Upper lobe of right lung (tissue), 1 donor: ENCODE results near the gene DNAJC1. TPM values are rescaled to one million over a fixed set of nuclear protein-coding genes. Genes with fewer than 3 reads are reported as not detected.
"Not testable (repeated sequence)": the region's sequence is repeated elsewhere in the genome, so short reads cannot be mapped to it uniquely, and the experiment has no call there.

ENCODE experiments used
- ATAC-seq: fragments of 200-7000 bp; cut with Tn5 transposase; one replicate; pipeline ENCODE4 v1.9.1; 2020; ENCODE audit warnings: mild to moderate bottlenecking, moderate library complexity
- DNase-seq: peaks from one replicate; pipeline ENCODE4 v3.0.0-alpha.2; 2020
- H3K27ac ChIP-seq: fragments of 200-600 bp; one replicate; pipeline ENCODE4 v1.8.0; 2022
- H3K27me3 ChIP-seq: fragments of 200-600 bp; one replicate; pipeline ENCODE4 v1.8.0; 2022; ENCODE audit warnings: mild to moderate bottlenecking
- H3K36me3 ChIP-seq: fragments of 200-600 bp; one replicate; pipeline ENCODE4 v1.8.0; 2022
- H3K4me1 ChIP-seq: fragments of 200-600 bp; one replicate; pipeline ENCODE4 v1.8.0; 2022
- H3K4me3 ChIP-seq: fragments of 200-600 bp; one replicate; pipeline ENCODE4 v1.8.0; 2022; ENCODE audit warnings: mild to moderate bottlenecking
- H3K9me3 ChIP-seq: fragments of 200-600 bp; one replicate; pipeline ENCODE4 v1.8.0; 2022
- CTCF ChIP-seq: fragments of 200-600 bp; IDR thresholded peaks from one replicate; pipeline ENCODE4 v1.8.0; 2022; ENCODE audit warnings: antibody characterized with exemption
- intact Hi-C: fragments of 100-400 bp; cut with DNase I; formaldehyde crosslinking; loops from one replicate; pipeline ENCODE4 v1.11.0; 2022
- total RNA-seq: library from RNA; stranded (reverse); fragmentation: NEBNext Ultra II Directional; extraction: Animal tissue kit (Norgen Biotek cat#: 25700); gene quantifications from one replicate; pipeline ENCODE4 v1.2.1, GENCODE V29; 2021
- donor health status: DM: no; HTN: yes; CAD: no; lungs with severe emphysema.

DNAJC1 gene
- total RNA-seq, 1 donor from 2014 or later, result 32.7 TPM

DNA sequence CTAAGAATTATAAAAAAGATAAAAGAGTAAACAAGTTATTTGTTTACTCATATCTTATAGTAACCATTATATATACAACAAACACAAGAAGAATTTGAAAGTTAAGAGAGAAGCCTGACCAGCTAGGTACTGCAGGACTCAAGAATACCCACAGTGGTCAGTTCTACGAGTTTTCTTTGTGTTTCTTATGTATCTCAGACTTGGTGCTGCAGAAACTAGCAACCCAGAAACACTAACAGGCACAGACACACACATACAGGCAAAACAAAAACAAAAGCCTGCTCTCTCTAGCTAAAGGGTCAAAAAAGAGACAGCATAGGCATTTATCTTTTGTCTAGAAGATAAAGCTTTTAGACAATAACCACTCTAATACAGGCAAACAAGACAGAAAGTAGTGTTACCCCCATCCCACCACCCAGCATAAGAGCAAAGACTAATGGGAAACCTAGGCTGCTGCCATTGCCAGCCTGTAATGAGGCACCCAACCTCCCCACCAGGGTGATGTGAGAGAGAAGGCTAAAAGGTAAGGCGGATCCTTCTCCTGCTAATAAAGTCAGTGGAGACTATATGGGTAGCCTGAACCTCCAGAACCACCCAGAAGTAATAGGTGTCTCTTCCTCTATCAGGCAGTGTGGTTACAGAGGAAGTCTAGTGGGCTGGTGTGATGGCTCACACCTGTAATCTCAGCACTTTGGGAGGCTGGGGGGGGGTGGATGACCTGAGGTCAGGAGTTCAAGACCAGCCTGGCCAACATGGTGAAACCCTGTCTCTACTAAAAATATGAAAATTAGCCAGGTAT lies 113.9 kb downstream of the DNAJC1 start:
- Histone ChIP-seq H3K9me3 (peaks cover 14% of the 10 kb centered on the region), H3K4me1 (no peaks in the 10 kb centered on the region), H3K27me3 (no peaks in the 10 kb centered on the region), H3K4me3 (no peak overlapping the region), H3K27ac (no peak overlapping the region), H3K36me3 (no peaks in the 10 kb centered on the region)
- intact Hi-C loops, result no loop called here
- no peak for TF ChIP-seq CTCF
- DNase-seq (no peak), ATAC-seq (no peak)

DNA sequence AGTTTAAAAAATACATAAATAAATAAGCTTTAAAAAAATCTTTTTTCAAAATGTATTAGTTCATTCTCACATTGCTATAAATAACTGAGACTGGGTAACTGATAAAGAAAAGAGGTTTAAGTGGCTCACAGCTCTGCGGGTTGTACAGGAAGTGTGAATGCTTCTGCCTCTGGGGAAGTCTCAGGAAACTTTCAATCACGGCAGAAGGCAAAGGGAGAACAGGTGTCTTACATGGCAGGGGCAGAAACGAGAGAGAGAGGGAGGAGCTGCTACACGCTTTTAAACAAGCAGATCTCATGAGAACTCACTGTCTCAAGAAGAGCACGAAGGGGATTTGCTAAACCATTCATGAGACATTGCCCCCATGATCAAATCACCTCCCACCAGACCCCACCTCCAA lies 114.6 kb downstream of the DNAJC1 start:
- Histone ChIP-seq H3K9me3 (peaks cover 14% of the 10 kb centered on the region), H3K36me3 (no peaks in the 10 kb centered on the region), H3K4me1 (no peaks in the 10 kb centered on the region), H3K27me3 (no peaks in the 10 kb centered on the region), H3K27ac (no peak overlapping the region), H3K4me3 (no peak overlapping the region)
- TF ChIP-seq CTCF, result no peak
- DNase-seq (no peak), ATAC-seq (no peak)
- intact Hi-C loops, result no loop called here

- DNase-seq (no peak), ATAC-seq (no peak)
- Histone ChIP-seq H3K27me3 (no peaks in the 10 kb centered on the region), H3K36me3 (peaks cover 11% of the 10 kb centered on the region), H3K4me3 (no peak overlapping the region), H3K9me3 (peaks cover 7% of the 10 kb centered on the region), H3K27ac (no peak overlapping the region), H3K4me1 (no peaks in the 10 kb centered on the region)
- intact Hi-C loops, result no loop called here
- TF ChIP-seq CTCF, result no peak
Observed at GRCh38 chr10:21885940-21886339, 117.6 kb downstream of the DNAJC1 start.

- no peaks in the 10 kb centered on the region for H3K27me3 ChIP-seq
- H3K4me1 ChIP-seq, result no peaks in the 10 kb centered on the region
- intact Hi-C loops, result no loop called here
- peaks cover 11% of the 10 kb centered on the region for H3K9me3 ChIP-seq
- DNase-seq (no peak), ATAC-seq (no peak)
- H3K4me3 ChIP-seq, result no peak overlapping the region
- no peak overlapping the region for H3K27ac ChIP-seq
- TF ChIP-seq CTCF, result no peak
- H3K36me3 ChIP-seq, result no peaks in the 10 kb centered on the region
Observed at GRCh38 chr10:21873198-21873597, 130.3 kb downstream of the DNAJC1 start.

DNA sequence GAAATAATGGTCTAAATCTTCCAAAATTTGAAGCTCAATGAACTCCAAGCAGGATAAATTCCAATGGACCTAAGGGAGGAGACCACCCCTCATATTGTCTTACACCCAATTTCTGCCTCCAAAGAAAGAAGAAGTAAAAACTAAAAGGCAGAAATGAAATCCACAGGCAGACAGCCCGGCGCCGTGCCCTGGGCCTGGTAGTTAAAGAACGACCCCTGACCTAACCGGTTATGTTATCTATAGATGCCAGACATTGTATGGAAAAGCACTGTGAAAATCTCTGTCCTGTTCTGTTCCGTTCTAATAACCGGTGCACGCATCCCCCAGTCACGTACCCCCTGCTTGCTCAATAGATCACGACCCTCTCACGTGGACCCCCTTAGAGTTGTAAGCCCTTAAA lies 130.8 kb downstream of the DNAJC1 start:
- H3K4me3 ChIP-seq, intact Hi-C loops, H3K27me3 ChIP-seq, ATAC-seq, H3K36me3 ChIP-seq, H3K4me1 ChIP-seq, DNase-seq, H3K27ac ChIP-seq: not testable (repeated sequence)
- H3K9me3 ChIP-seq, result peaks cover 11% of the 10 kb centered on the region

GRCh38 chr10:21870849-21871248 lies 132.7 kb downstream of the DNAJC1 start:
- intact Hi-C loops, result no loop called here

GRCh38 chr10:21869087-21869486 lies 134.4 kb downstream of the DNAJC1 start:
- DNase-seq, intact Hi-C loops, ATAC-seq: not testable (repeated sequence)

More at GRCh38 chr10:21870849-21871248, 132.7 kb downstream of the DNAJC1 start:
- no peak for TF ChIP-seq CTCF
- DNase-seq (no peak), ATAC-seq (no peak)
- H3K36me3 ChIP-seq, result no peaks in the 10 kb centered on the region
- no peaks in the 10 kb centered on the region for H3K4me1 ChIP-seq
- no peak overlapping the region for H3K4me3 ChIP-seq
- H3K27ac ChIP-seq, result no peak overlapping the region
- H3K9me3 ChIP-seq, result peaks cover 20% of the 10 kb centered on the region
- H3K27me3 ChIP-seq, result no peaks in the 10 kb centered on the region

More at GRCh38 chr10:21869087-21869486, 134.4 kb downstream of the DNAJC1 start:
- not testable (repeated sequence) for H3K36me3 ChIP-seq, H3K4me1 ChIP-seq, H3K27ac ChIP-seq, H3K27me3 ChIP-seq, H3K4me3 ChIP-seq
- peaks cover 20% of the 10 kb centered on the region for H3K9me3 ChIP-seq
